ENCODE measurements around the gene KIF26B.
"Not testable (repeated sequence)": the region's sequence is repeated elsewhere in the genome, so short reads cannot be mapped to it uniquely, and the experiment has no call there.

Gene KIF26B

DNA sequence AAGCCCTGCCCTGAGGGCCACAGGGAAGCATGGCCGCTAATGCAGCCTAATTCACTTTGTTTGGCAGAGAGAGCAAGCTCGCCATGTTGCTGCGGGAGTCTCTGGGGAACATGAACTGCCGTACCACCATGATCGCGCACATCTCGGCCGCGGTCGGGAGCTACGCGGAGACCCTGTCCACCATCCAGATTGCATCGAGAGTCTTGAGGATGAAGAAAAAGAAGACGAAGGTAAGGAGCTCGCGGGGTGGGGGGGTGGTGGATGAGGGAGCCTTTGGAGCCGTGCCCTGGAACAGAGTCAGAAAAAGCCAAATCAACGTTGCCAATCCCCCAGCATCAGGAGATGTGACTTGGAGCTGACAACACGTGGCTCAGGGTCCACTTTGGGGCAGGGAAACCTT is 529.4 kb downstream of the KIF26B start:
- DNase-seq (ENCODE audit: low read depth) = no peak

DNA sequence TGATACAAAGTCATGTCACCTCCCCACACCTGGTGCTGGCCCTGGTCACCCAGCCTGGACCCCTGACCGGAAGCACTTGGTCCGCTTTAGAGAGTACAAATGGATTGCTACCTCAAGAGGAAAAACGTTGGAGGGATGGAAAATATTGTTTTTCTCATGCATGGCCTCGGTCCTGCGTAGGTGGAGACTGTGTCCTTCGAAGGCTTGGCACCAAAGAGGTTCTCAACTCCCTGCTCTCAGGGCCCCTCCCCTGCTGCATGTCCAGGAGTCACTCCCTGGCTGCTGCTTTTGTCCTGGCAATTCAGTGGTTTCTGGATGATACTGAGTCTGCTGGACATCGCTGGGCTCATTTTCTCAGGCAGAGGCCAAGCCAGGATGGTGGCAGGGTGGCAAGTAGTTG is 529.8 kb downstream of the KIF26B start:
- DNase-seq (ENCODE audit: low read depth) = no peak

DNA sequence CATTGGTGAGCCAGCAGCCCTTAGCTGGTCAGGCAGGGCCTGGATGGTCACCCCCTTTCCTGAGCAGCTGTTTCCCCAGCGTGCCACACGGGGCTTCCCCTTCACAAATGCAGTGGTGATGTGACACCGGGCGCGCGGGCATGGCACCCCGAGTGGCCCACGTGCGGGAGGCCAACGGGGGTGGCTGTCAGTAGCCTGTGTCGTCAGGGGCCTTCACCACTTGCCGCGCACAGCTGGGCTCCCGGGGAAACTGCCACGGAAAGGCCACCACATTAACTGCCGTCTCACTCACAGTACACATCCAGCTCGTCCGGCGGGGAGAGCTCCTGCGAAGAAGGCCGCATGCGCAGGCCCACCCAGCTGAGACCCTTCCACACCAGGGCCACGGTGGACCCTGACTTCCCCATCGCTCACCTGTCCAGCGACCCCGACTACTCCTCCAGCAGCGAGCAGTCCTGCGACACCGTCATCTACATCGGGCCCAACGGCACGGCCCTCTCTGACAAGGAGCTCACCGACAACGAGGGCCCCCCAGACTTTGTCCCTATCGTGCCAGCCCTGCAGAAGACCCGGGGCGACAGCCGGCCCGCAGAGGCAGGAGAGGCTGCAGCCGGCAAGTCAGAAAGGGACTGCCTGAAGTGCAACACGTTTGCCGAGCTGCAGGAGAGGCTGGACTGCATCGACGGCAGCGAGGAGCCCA is 530.5 kb downstream of the KIF26B start:
- DNase-seq (ENCODE audit: low read depth) = no peak

DNA sequence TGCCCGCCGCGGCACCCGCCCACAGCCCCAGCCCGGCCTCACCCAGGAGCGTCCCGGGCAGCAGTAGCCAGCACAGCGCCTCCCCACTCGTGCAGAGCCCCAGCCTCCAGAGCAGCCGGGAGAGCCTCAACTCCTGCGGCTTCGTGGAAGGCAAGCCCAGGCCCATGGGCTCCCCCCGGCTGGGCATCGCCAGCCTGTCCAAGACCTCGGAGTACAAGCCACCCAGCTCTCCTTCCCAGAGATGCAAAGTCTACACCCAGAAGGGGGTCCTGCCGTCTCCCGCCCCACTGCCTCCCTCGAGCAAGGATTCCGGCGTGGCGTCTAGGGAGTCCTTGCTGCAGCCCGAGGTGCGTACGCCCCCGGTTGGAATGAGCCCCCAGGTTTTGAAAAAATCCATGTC is 531.2 kb downstream of the KIF26B start:
- no peak for DNase-seq (ENCODE audit: low read depth)

DNA sequence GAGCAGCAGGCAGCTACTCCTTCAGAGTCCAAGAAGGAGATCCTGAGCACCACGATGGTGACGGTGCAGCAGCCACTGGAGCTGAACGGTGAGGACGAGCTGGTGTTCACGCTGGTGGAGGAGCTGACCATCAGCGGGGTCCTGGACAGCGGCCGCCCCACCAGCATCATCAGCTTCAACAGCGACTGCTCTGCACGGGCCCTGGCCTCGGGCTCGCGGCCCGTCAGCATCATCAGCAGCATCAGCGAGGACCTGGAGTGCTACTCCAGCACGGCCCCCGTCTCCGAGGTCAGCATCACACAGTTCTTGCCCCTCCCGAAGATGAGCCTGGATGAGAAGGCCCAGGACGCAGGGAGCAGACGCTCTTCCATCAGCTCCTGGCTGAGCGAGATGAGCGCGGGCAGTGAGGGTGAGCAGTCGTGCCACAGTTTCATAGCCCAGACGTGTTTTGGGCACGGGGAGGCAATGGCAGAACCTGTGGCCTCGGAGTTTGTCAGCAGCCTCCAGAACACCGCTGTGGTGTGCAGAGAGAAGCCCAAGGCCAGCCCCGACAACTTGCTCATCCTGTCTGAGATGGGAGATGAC is 531.8 kb downstream of the KIF26B start:
- no peak for DNase-seq (ENCODE audit: low read depth)

DNA sequence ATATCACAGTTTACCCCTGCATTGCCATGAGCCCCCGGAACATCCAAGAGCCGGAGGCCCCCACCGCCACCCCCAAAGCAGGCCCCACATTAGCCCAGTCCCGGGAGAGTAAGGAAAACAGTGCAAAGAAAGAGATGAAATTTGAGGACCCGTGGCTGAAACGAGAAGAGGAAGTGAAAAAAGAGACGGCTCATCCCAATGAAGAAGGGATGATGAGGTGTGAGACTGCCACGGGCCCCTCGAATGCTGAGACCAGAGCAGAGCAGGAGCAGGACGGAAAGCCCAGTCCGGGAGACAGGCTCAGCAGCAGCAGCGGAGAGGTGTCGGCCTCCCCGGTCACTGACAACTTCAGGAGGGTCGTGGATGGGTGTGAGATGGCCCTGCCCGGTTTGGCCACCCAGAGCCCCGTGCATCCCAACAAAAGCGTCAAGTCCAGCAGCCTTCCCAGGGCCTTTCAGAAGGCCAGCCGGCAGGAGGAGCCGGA is 532.4 kb downstream of the KIF26B start:
- no peak for DNase-seq (ENCODE audit: low read depth)

DNA sequence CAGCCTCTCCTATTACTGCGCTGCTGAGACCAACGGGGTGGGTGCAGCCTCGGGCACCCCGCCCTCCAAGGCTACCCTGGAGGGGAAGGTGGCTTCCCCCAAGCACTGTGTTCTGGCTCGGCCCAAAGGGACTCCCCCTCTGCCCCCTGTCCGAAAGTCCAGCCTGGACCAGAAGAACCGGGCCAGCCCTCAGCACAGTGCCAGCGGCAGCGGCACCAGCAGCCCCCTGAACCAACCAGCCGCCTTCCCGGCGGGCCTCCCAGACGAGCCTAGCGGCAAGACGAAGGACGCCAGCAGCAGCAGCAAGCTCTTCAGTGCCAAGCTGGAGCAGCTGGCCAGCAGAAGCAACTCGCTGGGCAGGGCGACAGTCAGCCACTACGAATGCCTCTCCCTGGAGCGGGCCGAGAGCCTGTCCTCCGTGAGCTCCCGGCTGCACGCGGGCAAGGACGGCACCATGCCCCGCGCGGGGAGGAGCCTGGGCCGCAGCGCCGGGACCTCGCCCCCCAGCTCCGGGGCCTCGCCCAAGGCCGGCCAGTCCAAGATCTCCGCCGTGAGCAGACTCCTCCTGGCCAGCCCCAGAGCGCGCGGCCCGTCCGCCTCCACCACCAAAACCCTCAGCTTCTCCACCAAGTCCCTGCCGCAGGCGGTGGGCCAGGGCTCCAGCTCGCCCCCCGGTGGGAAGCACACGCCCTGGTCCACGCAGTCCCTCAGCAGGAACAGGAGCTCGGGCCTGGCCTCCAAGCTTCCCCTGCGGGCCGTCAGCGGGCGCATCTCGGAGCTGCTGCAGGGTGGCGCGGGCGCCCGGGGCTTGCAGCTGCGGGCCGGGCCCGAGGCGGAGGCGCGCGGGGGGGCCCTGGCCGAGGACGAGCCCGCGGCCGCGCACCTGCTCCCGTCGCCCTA is 533.1 kb downstream of the KIF26B start:
- DNase-seq (ENCODE audit: low read depth) = no peak

DNA sequence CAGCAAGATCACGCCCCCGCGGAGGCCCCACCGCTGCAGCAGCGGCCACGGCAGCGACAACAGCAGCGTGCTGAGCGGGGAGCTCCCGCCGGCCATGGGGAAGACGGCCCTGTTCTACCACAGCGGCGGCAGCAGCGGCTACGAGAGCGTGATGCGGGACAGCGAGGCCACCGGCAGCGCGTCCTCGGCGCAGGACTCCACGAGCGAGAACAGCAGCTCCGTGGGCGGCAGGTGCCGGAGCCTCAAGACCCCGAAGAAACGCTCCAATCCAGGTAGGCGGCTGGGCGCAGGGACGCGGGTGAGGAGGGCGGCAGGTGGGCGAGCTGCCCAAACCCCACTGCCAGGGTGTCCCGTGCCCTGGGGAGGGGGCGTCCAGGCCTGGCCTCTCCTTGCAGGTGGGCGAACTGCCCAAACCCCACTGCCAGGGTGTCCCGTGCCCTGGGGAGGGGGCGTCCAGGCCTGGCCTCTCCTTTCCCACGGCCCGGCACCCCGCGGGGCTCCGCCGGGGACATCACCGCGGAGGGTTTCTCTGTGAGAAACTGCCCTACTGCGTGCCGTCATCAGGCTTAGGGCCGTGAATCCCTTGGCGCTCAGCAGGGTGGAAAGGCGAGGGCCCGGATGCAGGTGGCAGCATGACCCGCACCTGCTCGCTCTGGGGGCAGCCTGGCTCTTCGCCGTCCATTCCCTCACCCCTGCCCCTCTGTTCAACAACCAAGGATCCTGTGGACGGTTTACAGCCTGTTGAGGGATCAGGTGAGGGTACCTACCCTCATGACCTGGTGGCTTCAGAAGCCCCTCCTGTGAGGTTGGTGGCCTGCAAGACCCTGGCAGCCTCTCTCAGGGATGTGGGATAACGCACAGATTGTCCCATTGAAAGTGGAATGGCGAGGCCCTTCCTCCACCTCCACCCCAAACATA is 534.0 kb downstream of the KIF26B start:
- DNase-seq (ENCODE audit: low read depth) = no peak

DNA sequence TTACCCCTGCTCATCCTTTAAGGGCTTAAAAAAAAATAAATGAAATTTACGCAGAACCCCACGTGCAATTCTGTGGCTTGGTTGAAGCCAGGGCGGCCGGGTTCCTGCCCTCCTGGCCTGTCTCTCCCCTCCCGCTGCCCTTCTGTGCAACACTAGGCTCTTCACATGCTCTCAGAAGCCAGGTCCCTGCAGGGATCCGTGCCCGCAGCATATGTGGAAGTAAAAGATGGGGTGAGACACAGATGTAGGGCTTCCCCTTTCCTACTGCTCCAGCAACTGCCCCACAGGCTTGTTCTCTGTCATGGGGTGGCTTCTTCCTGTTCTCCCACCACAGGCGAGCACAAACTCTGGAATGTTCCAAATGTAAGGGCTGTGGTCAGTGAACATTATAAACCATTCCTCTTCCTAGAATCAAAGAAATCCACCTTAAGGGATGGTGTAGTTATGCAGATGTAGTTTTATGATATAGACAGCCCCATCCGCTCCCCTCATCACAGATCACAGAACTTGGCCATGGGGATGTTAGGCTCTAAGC is 535.4 kb downstream of the KIF26B start:
- no peak for DNase-seq (ENCODE audit: low read depth)

DNA sequence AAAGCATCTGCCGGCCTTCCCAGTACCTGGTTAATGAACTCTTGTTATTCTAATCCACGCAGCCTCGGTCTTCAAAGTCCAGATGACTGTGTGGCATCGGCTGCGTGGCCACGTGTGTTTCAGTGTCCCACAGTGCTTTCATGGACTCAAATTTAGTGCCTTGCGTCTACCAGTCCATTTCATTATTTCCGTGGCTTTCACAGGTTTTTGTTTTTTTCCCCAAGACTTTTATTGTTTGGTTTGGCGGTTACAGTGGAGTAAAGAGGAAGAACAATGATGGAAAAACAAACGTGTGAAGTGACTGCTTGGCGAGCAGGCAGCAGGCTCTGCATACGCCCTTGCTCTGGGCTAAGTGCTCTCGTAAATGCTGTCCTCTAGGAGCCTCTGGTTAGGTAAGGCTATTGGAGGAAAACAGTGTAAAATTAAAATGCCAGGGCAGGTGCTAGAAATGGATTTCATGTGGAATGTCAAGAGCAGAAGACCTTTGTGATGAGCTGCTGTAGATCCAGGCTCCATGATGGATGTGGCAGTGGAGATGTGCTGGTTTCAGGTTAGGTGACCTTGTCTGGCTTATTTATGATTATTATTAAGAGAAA is 536.3 kb downstream of the KIF26B start:
- DNase-seq (ENCODE audit: low read depth) = no peak

DNA sequence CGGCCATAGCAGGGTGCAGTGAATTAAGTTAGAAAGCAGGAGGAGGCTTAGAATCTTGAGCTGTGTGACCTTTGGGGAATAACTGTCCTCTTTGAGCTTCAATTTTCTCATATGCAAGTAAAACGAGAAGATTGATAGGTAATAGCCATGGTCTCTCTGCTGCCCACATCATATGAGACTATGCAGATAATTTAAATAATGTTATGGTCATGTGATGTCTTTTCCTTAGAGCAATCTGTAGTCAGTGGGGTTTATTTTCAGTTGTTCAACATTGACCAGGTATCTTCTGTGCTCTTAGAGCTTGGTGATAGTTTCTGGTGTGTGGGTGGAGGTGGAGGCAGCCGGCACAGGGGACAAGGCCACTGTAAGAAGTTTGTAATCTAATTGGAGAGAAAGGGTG is 537.1 kb downstream of the KIF26B start:
- DNase-seq (ENCODE audit: low read depth) = no peak

DNA sequence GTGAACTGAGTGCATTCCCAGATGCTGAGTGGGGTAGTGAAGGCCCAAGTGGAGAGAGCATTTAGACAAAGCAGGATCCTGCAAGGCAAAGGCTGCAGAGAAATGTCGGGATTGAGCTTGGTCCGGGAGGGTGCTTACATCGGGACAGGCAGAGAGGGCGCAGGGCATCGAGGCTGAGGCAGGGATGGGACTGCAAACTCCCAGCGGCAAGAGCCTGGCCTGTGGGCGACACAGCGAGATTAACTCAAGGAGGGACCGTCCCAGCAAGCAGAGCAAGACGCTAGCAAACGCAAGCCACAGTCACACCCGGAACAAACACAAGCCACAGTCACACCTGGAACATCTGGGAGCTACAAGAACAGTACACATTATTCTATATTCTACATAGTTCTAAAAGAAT is 537.5 kb downstream of the KIF26B start:
- DNase-seq (ENCODE audit: low read depth) = no peak

DNA sequence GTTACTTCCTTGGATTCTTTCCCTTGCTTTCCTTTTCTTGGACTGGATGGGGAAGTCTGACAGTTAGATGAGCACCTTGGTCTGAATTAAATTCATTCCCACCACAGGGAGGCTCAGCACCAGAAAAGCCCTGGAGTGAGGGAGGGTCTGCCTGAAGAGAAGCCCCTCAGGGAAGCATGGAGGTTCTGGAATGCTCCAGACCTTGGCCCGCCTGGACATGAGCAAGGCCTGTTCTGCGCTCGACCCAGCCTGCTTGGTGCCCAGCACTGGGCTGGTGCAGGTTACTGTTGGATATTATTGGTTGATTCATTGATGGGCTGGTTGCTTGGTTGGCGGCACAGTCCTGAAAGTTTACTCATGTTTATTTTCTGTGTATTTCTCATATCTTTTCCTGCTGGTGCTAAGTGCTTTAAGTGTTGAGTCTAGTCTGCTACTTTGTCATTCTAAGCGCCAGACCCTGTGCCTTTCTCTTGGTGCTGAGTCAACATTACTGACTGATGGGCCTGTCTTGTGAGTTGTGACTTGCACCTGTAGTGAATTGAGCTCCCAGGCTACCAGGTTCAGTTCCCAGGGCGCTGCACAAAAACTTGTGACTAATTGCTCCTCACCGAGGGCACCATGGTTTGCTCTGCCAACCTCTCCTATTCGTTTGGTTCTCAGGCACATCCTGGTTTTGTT is 538.5 kb downstream of the KIF26B start:
- no peak for DNase-seq (ENCODE audit: low read depth)

DNA sequence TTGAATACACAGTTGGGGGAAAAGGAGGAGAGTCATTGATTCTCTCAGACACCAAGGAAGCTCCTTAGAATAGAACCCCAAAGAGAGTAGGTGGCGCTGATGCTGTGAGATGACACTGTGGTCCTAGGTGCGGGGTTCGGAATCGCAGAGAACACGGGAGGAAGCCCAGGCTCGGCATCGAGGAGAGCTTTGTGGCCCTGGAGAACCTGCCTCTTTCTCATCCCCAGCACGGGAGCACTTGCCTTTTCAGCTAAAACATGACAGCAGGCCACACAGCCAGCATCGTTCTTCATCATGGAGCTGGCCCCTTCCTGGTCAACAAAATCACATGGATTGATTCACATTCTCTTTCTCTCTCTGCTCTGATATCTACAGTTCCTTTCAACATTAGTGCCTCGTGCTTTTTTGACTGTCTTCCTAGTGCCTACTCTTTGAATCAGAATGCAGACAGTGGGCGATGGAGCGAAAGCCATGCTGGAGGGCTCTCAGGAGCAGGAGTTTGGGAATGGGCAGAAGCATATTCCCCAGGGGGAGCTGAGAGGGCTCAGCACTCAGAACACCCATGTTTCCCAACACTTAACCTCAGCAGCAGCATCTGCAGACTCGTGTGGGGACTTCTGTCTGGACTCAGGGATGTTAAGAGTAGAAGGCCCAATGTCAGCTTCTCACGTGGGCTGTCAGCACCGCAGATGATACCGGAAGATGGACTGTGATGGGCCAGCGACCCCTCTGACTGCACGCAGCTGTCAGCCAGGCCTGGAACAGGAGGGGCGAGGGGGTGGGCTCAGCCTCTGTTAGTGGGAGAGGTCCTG is 539.4 kb downstream of the KIF26B start:
- DNase-seq (ENCODE audit: low read depth) = no peak

DNA sequence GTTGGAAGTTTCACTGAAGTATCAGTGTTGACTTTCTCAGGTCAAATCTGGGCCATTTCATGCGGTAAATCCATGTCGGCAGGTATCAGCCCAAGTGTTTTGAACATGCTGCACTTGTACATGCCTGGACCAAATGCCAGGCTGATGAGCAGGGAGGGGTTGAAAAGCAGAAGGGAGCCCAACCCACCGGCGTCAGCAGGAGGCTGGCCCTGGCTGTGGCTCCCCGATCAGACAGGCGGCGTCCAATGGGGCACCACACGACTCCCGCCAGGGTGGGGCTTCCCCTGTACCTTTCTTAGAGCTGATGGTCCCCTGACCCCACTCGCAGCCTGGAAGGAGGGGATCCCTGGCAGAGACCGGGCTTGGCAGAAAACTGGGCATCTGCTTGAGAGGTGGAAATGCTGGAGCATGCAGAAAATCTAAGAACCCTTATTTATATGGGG is 540.0 kb downstream of the KIF26B start:
- DNase-seq (ENCODE audit: low read depth) = no peak

DNA sequence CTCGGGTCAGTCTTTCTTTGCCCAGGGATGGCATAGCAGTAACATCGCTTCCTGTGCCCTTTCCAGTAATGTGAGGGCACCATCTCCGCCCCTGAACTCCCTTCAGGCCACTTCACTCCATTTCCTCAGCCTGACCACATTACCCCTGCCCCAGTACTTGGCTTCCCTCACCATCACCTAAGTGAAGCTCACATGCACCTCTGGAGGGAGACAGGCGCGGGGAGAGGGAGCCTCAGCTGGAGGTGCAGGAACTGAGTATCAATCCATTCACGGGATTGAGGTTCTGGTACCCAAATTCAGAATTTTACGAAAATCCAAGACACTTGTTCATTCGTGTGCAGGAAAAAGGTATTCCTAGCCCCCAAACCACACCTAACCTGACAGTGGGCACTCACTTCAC is 540.4 kb downstream of the KIF26B start:
- no peak for DNase-seq (ENCODE audit: low read depth)

DNA sequence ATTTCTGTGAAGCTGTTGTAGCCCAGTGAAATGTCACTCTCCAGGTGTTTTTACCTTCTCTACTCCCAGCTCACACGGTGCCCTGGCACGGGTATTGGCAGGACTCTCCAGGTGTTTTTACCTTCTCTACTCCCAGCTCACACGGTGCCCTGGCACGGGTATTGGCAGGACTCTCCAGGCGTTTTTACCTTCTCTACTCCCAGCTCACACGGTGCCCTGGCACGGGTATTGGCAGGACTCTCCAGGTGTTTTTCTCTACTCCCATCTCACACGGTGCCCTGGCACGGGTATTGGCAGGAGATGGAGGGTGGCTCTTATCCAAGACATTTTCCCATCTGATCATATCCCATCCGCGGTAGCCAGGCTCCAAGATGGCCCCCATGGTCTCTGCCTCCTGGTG is 540.9 kb downstream of the KIF26B start:
- DNase-seq (ENCODE audit: low read depth) = not testable (repeated sequence)

DNA sequence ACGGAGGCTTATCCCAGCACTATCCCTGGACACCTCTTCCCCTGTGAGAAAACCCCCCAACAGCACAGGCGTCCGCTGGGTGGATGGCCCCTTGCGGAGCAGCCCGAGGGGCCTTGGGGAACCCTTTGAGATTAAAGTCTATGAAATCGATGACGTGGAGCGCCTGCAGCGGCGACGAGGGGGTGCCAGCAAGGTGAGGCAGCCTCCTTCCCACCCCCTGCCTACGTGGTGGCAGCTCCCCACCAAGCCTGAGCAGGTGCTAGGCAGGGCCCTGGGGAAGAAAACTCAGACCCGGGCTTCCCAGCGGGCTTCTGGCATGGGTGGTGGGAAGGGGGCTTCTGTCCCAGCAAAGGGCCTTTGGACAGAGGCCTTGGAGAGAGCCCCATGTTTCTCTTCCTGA is 543.3 kb downstream of the KIF26B start:
- DNase-seq (ENCODE audit: low read depth) = no peak

DNA sequence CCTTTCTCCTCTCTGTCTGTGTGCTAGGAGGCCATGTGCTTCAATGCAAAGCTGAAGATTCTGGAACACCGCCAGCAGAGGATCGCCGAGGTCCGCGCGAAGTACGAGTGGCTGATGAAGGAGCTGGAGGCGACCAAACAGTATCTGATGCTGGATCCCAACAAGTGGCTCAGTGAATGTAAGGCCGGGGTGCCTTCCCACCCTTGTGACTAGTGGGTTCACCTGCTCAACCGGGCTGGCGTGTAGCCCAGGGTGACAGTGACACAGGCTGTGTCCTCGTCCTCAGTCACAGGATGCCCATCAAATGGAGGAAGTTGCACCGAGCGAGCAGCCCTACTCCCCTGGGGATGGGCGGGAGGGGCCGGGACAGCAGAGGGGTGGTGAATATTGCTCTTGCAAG is 544.1 kb downstream of the KIF26B start:
- no peak for DNase-seq (ENCODE audit: low read depth)

DNA sequence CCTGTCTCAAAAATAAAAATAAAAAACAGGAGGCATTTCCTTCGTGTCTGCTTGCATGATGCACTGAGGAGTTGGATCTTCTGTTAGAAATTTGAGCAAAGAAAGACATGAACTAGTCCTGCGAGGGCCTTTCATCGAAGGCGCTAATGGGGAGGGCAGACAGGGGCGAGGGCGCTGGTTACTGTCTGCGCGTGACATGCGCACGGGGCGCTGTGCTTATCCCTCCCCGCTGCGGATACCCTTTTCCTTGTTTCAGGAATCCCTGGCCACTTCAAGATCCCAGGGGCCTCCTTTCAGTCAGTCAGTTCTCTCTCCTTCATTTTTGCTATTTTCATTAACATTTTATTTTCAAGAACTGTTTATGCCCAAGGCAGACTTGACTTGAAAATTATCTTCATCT is 545.8 kb downstream of the KIF26B start:
- no peak for DNase-seq (ENCODE audit: low read depth)

Measured in activated T-cell treated with anti-CD3 and anti-CD28 coated beads for 48 hours (primary cell).